Measurements from ENCODE around the gene GABRR1. TPM values are rescaled to one million over a fixed set of nuclear protein-coding genes. Genes with fewer than 3 reads are reported as not detected.

The GABRR1 gene
- total and polyA plus RNA-seq, 2 of the 13 experiments (the other 11 are each of a cell fraction or from before 2014, with no cell fraction given), result not detected

DNA sequence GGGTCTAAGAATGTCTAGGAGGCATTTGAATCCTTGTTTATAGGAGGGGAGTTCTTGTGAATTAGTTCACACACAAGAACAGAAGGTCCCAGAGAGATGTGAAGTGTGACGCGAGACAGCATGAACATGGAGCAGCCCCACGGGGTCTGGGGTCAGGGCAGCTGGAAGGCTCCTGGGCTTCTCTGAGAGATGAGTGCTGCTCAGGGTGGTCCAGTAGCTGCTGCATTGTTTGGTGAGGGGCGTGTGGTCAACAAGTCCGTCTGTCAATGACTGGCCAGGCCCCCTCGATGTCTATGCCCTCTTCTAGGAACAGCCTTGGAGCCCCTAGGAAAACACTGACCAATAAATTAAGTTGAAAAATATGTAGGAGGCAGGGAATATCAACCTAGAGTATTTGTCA is 40.2 kb upstream of the GABRR1 start:
- WGBS (ENCODE audit: low lambda C conversion rate), result 38% methylated on average over 6 of the region's 6 CpGs
- H3K27ac ChIP-seq (ENCODE audit: extremely low read length, insufficient read depth, low read length), result no peak overlapping the region
- no TSS peak for BruUV-seq (replicated peaks)
- ChIA-PET CTCF (ENCODE audit: low intra/inter-chr PET ratio, low total read pairs) (no interaction called here), POLR2A (interaction anchor here (0.6 kb wide), 1 partner anchor 79 kb away, joined by 4 read pairs; no protein-coding TSS in a partner anchor)
- no peak for DNase-seq (ENCODE audit: low spot score)
- H4K20me1 ChIP-seq (ENCODE audit: insufficient read depth, low read length), result no peaks in the 10 kb centered on the region
- H3K79me2 ChIP-seq (ENCODE audit: insufficient read depth, low read length), result no peaks in the 10 kb centered on the region
- H3K27me3 ChIP-seq (ENCODE audit: control insufficient read depth in 1 of 2, insufficient read depth in 2 of 2, low read length in 2 of 2), result peaks cover 0 to 8% of the 10 kb centered on the region in 2 experiments; a peak in 1 of 5 replicates
- no peak for FAIRE-seq
- H3K9me3 ChIP-seq (ENCODE audit: low read length), result no peaks in the 10 kb centered on the region
- intact Hi-C loops (cut with micrococcal nuclease; ENCODE audit: unreplicated experiment), result no loop called here
- no peak for ATAC-seq
- no peaks in the 10 kb centered on the region for H3K36me3 ChIP-seq (replicated peaks in 1 of 2; ENCODE audit: control insufficient read depth in 1 of 2, insufficient read depth in 2 of 2, low read length in 2 of 2)
- H3K9ac ChIP-seq (ENCODE audit: insufficient read depth, low read depth, low read length), result no peak overlapping the region
- no peak overlapping the region for H3K4me2 ChIP-seq (ENCODE audit: low read depth, low read length)
- in situ Hi-C loops (cut with HindIII; ENCODE audit: extremely low pct_ligation_motif_present, low pct_unique_long_range_greater_than_20kb), result no loop called here
- H3K4me3 ChIP-seq (replicated peaks in 1 of 3; ENCODE audit: insufficient read depth in 1 of 3, low read depth in 2 of 3, low read length in 3 of 3), result no peak overlapping the region
- no peak overlapping the region for H2AFZ ChIP-seq (ENCODE audit: low read length)
- H3K4me1 ChIP-seq (ENCODE audit: insufficient read depth, low read length), result 0 out of 2 replicates have a peak, but pooled peaks cover 10% of the 10 kb centered on the region
- TF ChIP-seq ZFYVE20 (CRISPR knock-in tag; IDR thresholded peaks at IDR 0.05; ENCODE audit: borderline replicate concordance, low read depth), result no peak

DNA sequence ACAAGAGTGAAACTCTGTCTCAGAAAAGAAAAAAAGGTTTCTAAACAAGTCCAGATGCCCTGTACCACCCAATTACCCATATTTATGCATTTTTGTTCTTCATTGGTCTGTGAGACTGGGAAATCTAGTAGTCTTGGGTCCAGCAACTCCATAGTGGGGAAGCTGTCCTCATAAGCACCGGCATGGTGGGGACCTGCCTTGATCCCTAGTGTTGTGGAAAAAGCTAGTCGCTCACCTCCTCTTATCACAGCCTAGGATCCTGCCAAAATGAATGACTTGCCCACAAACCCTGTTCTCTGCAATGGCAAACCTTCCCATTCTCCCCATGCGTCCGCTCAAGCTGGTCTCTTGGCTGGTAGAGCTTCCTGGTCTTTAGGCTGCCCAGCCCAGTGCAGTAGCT is 38.3 kb upstream of the GABRR1 start:
- 53% methylated on average over 4 of the region's 4 CpGs for WGBS (ENCODE audit: low lambda C conversion rate)

More for the DNA sequence above, 38.3 kb upstream of the GABRR1 start:
- FAIRE-seq (no peak), DNase-seq (ENCODE audit: low spot score) (no peak), ATAC-seq (no peak)
- Histone ChIP-seq H3K4me3 (replicated peaks in 1 of 3; ENCODE audit: insufficient read depth in 1 of 3, low read depth in 2 of 3, low read length in 3 of 3) (no peak overlapping the region), H3K4me2 (ENCODE audit: low read depth, low read length) (no peak overlapping the region), H3K9ac (ENCODE audit: insufficient read depth, low read depth, low read length) (no peak overlapping the region), H3K4me1 (ENCODE audit: insufficient read depth, low read length) (no peaks in the 10 kb centered on the region), H3K79me2 (ENCODE audit: insufficient read depth, low read length) (no peaks in the 10 kb centered on the region), H3K9me3 (ENCODE audit: low read length) (no peaks in the 10 kb centered on the region), H3K36me3 (replicated peaks in 1 of 2; ENCODE audit: control insufficient read depth in 1 of 2, insufficient read depth in 2 of 2, low read length in 2 of 2) (no peaks in the 10 kb centered on the region), H3K27me3 (ENCODE audit: control insufficient read depth in 1 of 2, insufficient read depth in 2 of 2, low read length in 2 of 2) (peaks cover 0 to 10% of the 10 kb centered on the region in 2 experiments; a peak in 1 of 5 replicates), H2AFZ (ENCODE audit: low read length) (no peak overlapping the region), H4K20me1 (ENCODE audit: insufficient read depth, low read length) (no peaks in the 10 kb centered on the region), H3K27ac (ENCODE audit: extremely low read length, insufficient read depth, low read length) (no peak overlapping the region)
- in situ Hi-C loops (cut with HindIII; ENCODE audit: extremely low pct_ligation_motif_present, low pct_unique_long_range_greater_than_20kb) (no loop called here), intact Hi-C loops (cut with micrococcal nuclease; ENCODE audit: unreplicated experiment) (no loop called here)
- ChIA-PET CTCF (ENCODE audit: low intra/inter-chr PET ratio, low total read pairs) (no interaction called here), POLR2A (no interaction called here)
- TF ChIP-seq ZNF713 (CRISPR knock-in tag; IDR thresholded peaks at IDR 0.05), result no peak
- TF ChIP-seq ZNF652 (CRISPR knock-in tag; IDR thresholded peaks at IDR 0.05; ENCODE audit: borderline replicate concordance, low read depth), result no peak
- TF ChIP-seq NFIB (CRISPR knock-in tag; IDR thresholded peaks at IDR 0.05; ENCODE audit: borderline replicate concordance), result no peak
- TF ChIP-seq SCMH1 (CRISPR knock-in tag; IDR thresholded peaks at IDR 0.05; ENCODE audit: borderline replicate concordance), result no peak
- TF ChIP-seq SP5 (CRISPR knock-in tag; IDR thresholded peaks at IDR 0.05; ENCODE audit: borderline replicate concordance, low read depth), result no peak
- no peak for TF ChIP-seq FOSL2 (CRISPR knock-in tag; IDR thresholded peaks at IDR 0.05)
- TF ChIP-seq ZNF749 (CRISPR knock-in tag; IDR thresholded peaks at IDR 0.05; ENCODE audit: borderline replicate concordance), result no peak
- no peak for TF ChIP-seq ZNF761 (CRISPR knock-in tag; conservative IDR thresholded peaks at IDR 0.05)
- TF ChIP-seq ZMYM2 (CRISPR knock-in tag; IDR thresholded peaks at IDR 0.05), result no peak
- no peak for TF ChIP-seq ZBTB3 (CRISPR knock-in tag; IDR thresholded peaks at IDR 0.05; ENCODE audit: borderline replicate concordance, low read depth)
- no peak for TF ChIP-seq GTF2F1 (IDR thresholded peaks at IDR 0.05; ENCODE audit: low read length)
- no peak for TF ChIP-seq MAFG (CRISPR knock-in tag; IDR thresholded peaks at IDR 0.05)
- no peak for TF ChIP-seq ZNF468 (CRISPR knock-in tag; IDR thresholded peaks at IDR 0.05)
- TF ChIP-seq NR3C1 (CRISPR knock-in tag; IDR thresholded peaks at IDR 0.05), result no peak
- no peak for TF ChIP-seq ZSCAN12 (CRISPR knock-in tag; IDR thresholded peaks at IDR 0.05)
- no peak for TF ChIP-seq MAZ (IDR thresholded peaks at IDR 0.05; ENCODE audit: borderline replicate concordance, low read depth, low read length)
- TF ChIP-seq MAZ (CRISPR knock-in tag; IDR thresholded peaks at IDR 0.05; ENCODE audit: low read depth), result no peak
- TF ChIP-seq PREB (CRISPR knock-in tag; IDR thresholded peaks at IDR 0.05), result no peak
- TF ChIP-seq MAX (IDR thresholded peaks at IDR 0.05), result no peak
- no TSS peak for BruUV-seq (replicated peaks)
